ENCODE measurements around the gene SIAE.
"Not testable (repeated sequence)": the region's sequence is repeated elsewhere in the genome, so short reads cannot be mapped to it uniquely, and the experiment has no call there.

Gene SIAE

DNA sequence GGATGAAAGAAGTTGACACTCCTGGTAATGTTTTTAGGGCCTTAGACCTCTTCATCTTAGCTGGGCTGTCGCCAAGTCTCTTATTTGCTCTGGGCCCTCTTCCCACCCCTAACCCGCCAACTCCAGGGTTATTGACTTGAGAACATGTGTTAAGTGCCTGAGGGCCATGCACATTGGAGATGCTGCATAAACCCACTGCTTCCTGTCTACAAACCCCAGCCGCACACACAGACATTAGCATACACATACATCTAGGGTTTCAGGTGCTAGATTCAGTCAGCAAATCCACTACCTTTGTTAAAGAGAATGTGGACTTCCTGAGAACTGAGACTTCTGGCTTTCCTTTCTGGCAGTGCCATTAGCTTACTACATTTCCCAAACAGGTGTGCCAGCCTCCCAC, 61.5 kb downstream of the SIAE start:
- TF ChIP-seq ZFX (IDR thresholded peaks at IDR 0.05) (no peak), CTCF (conservative IDR thresholded peaks at IDR 0.05) (no peak)
- H3K27ac ChIP-seq = no peak overlapping the region

GRCh38 chr11:124611064-124611463, 62.5 kb downstream of the SIAE start, which contains the start of gene PANX3:
Gene PANX3, plus strand, starts transcription at chr11:124611428. Its CDS starts 129 bp downstream, at chr11:124611557.
- TF ChIP-seq CTCF (conservative IDR thresholded peaks at IDR 0.05) (no peak), ZFX (IDR thresholded peaks at IDR 0.05) (no peak)
- H3K27ac ChIP-seq = no peak within 1 kb of the TSS

GRCh38 chr11:124610295-124610694, 63.2 kb downstream of the SIAE start:
- H3K27ac ChIP-seq = no peak overlapping the region
- TF ChIP-seq CTCF (conservative IDR thresholded peaks at IDR 0.05) = no peak
- no peak for TF ChIP-seq ZFX (IDR thresholded peaks at IDR 0.05)

GRCh38 chr11:124608147-124608546, 65.4 kb downstream of the SIAE start:
- H3K27ac ChIP-seq = no peak overlapping the region
- TF ChIP-seq ZFX (IDR thresholded peaks at IDR 0.05) (no peak), CTCF (conservative IDR thresholded peaks at IDR 0.05) (no peak)

- TF ChIP-seq ZFX (IDR thresholded peaks at IDR 0.05) (no peak), CTCF (conservative IDR thresholded peaks at IDR 0.05) (no peak)
These were observed 67.8 kb downstream of the SIAE start for GRCh38 chr11:124605719-124606118.

DNA sequence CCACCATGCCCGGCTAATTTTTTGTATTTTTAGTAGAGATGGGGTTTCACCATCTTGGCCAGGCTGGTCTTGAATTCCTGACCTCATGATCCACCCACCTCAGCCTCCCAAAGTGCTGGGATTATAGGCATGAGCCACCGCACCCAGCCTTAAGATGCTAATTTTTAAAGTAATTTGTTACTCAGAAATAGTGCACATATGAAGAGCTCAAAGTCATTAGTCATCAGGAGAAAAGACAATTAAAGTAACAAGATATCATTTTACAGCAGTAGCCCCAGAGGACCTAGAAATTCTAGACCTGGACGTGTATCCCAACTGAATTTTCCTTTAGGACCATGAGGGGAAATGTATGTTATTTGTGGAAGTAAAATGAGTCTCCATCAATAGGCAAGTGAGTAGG, 70.8 kb downstream of the SIAE start:
- not testable (repeated sequence) for H3K27ac ChIP-seq

More at GRCh38 chr11:124605719-124606118, 67.8 kb downstream of the SIAE start:
- no peak overlapping the region for H3K27ac ChIP-seq

DNA sequence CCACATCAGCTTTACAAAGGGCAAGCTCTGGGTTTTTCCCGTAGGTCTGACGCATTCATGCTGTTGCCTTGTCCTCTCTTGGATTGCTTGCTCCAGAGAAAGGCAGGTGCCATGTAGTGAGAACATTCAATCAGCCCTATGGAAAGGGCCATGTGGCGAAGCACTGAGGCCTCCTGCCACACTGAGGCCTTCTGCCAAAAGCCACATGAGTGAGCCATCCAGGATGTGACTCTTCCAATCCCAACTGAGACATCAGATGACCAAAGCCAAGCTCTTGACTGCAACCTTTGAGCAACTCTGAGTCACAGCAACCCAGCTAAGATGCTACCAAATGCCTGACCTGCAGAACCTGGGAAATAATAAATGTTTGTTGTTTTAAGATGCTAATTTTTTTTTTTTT, 71.3 kb downstream of the SIAE start:
- H3K27ac ChIP-seq = no peak overlapping the region
- TF ChIP-seq CTCF (conservative IDR thresholded peaks at IDR 0.05) (no peak), ZFX (IDR thresholded peaks at IDR 0.05) (no peak)

DNA sequence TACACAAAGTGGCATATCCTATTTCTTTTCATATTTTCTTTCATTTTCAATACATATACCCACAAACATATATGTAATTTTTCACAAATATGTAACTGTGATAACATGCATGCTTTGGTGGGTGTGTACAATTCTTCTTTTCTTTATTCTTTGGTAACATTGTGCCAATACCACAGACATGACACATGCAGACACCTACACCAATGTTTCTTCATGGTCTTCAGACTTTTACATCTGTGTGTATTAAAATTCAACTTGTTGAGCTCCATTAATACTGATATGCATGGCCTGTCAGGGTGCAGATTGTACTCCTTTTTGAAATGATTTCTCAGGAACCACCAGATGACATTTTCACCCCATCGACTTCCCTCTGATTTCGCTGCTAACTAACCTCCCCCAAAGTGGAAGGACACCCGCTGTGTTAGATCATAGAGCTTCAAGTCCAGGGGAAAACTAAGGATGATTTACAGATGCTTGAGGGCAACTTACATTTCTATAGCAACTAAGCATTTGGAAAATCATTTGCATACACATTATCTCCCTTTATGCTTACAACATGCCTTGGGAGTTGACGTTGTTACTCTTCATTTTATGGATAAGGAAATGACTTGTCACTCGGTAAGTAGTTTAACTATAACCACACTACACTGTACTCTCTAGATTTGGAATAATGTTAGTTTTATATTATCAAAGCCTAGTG, 72.8 kb downstream of the SIAE start:
- TF ChIP-seq CTCF (conservative IDR thresholded peaks at IDR 0.05) = no peak
- TF ChIP-seq ZFX (IDR thresholded peaks at IDR 0.05) = no peak
- no peak overlapping the region for H3K27ac ChIP-seq
